PC-3 (cell line): ENCODE data around the gene DCTN3. TPM values are rescaled to one million over a fixed set of nuclear protein-coding genes. Genes with fewer than 3 reads are reported as not detected.

ENCODE experiments used
- ATAC-seq: fragments of 200-7000 bp; cut with Tn5 transposase; 2 replicates; pipeline ENCODE4 v1.9.1; 2020; ENCODE audit warnings: mild to moderate bottlenecking, moderate library complexity
- BruUV-seq: library from RNA; stranded (reverse); fragments of 400-500 nt; replicated peaks from 2 replicates; lab custom pipeline; 2021; lab: Mats Ljungman, UMichigan
- CTCF ChIA-PET: fragments of 300-600 bp; sonication (Branson Sonifier 250); formaldehyde crosslinking; loops from one replicate; lab custom pipeline; 2022; ENCODE audit warnings: antibody characterized with exemption; lab: Charles Lee
- POLR2A ChIA-PET: fragments of 300-600 bp; sonication (Branson Sonifier 250); formaldehyde crosslinking; loops from one replicate; lab custom pipeline; 2022; ENCODE audit warnings: antibody characterized with exemption; ENCODE audit not compliant: unreplicated experiment; lab: Charles Lee
- DNase-seq: peaks from one replicate; pipeline ENCODE4 v3.0.0-alpha.2; 2015
- H2AFZ ChIP-seq: fragments of 300-600 bp; sonication (generic); 2 replicates; pipeline ENCODE4 v1.6.0; 2016; ENCODE audit warnings: antibody characterized with exemption, low read length
- H3F3A ChIP-seq: fragments of 300-600 bp; sonication (generic); one replicate; pipeline ENCODE4 v1.6.0; 2017; ENCODE audit warnings: antibody characterized with exemption, low read length, control low read depth, mild to moderate bottlenecking; ENCODE audit not compliant: unreplicated experiment
- H3K27ac ChIP-seq: fragments of 300-600 bp; sonication (generic); 2 replicates; pipeline ENCODE4 v1.5.1; 2016; ENCODE audit warnings: mild to moderate bottlenecking, low read length
- H3K27me3 ChIP-seq: fragments of 300-600 bp; sonication (generic); 2 replicates; pipeline ENCODE4 v1.6.1; 2016; ENCODE audit warnings: low read length, mixed read lengths
- H3K36me3 ChIP-seq: fragments of 300-600 bp; sonication (generic); 2 replicates; pipeline ENCODE4 v1.6.1; 2016; ENCODE audit warnings: low read depth, mixed run types, low read length, mixed read lengths
- H3K4me1 ChIP-seq: fragments of 300-600 bp; sonication (generic); 2 replicates; pipeline ENCODE4 v1.5.1; 2016; ENCODE audit warnings: low read length; ENCODE audit not compliant: insufficient read depth
- H3K4me2 ChIP-seq: fragments of 300-600 bp; sonication (generic); 2 replicates; pipeline ENCODE4 v1.6.0; 2016; ENCODE audit warnings: low read length
- H3K4me3 ChIP-seq: fragments of 300-600 bp; sonication (generic); 2 replicates; pipeline ENCODE4 v1.5.1; 2016; ENCODE audit warnings: mild to moderate bottlenecking, low read length, mixed read lengths
- H3K79me2 ChIP-seq: fragments of 300-600 bp; sonication (generic); 2 replicates; pipeline ENCODE4 v1.6.1; 2017; ENCODE audit warnings: low read length, mixed read lengths
- H3K9ac ChIP-seq: fragments of 300-600 bp; sonication (generic); 2 replicates; pipeline ENCODE4 v1.6.0; 2016; ENCODE audit warnings: mild to moderate bottlenecking, low read length
- H3K9me2 ChIP-seq: fragments of 300-600 bp; sonication (generic); replicated peaks from 2 replicates; pipeline ENCODE4 v1.6.1; 2016; ENCODE audit warnings: mixed run types, low read length, mixed read lengths
- H3K9me3 ChIP-seq: fragments of 300-600 bp; sonication (generic); 2 replicates; pipeline ENCODE4 v1.6.1; 2016; ENCODE audit warnings: low read length, mixed read lengths
- H4K20me1 ChIP-seq: fragments of 300-600 bp; sonication (generic); 2 replicates; pipeline ENCODE4 v1.6.1; 2016; ENCODE audit warnings: low read length, mixed read lengths
- EZH2 ChIP-seq: fragments of 300-600 bp; sonication (generic); IDR thresholded peaks from one replicate; pipeline ENCODE4 v1.6.1; 2017; ENCODE audit warnings: antibody characterized with exemption, mild to moderate bottlenecking, low read length; ENCODE audit not compliant: unreplicated experiment
- EZH2phosphoT487 ChIP-seq: fragments of 300-600 bp; sonication (generic); IDR thresholded peaks from 2 replicates; pipeline ENCODE4 v1.6.1; 2018; ENCODE audit warnings: mild to moderate bottlenecking, antibody characterized with exemption, low read length, borderline replicate concordance
- intact Hi-C: fragments of 100-400 bp; cut with micrococcal nuclease; formaldehyde crosslinking; loops from 2 replicates; pipeline ENCODE4 v1.9.0; 2023
- total RNA-seq: library from RNA; depleted of rRNA; stranded (reverse); fragments of >200 nt; gene quantifications from 2 replicates; pipeline ENCODE4 v1.2.3, GENCODE V29; 2014
- TF ChIP-seq, protein P1 (sequence below): fragments of 300-600 bp; sonication (generic); conservative IDR thresholded peaks from 2 replicates; pipeline ENCODE4 v1.5.1; 2017; ENCODE audit warnings: antibody characterized with exemption, low read depth, mild to moderate bottlenecking, low read length

DCTN3 gene
- total RNA-seq, 1 experiment from 2014 or later, result 102 TPM

DNA sequence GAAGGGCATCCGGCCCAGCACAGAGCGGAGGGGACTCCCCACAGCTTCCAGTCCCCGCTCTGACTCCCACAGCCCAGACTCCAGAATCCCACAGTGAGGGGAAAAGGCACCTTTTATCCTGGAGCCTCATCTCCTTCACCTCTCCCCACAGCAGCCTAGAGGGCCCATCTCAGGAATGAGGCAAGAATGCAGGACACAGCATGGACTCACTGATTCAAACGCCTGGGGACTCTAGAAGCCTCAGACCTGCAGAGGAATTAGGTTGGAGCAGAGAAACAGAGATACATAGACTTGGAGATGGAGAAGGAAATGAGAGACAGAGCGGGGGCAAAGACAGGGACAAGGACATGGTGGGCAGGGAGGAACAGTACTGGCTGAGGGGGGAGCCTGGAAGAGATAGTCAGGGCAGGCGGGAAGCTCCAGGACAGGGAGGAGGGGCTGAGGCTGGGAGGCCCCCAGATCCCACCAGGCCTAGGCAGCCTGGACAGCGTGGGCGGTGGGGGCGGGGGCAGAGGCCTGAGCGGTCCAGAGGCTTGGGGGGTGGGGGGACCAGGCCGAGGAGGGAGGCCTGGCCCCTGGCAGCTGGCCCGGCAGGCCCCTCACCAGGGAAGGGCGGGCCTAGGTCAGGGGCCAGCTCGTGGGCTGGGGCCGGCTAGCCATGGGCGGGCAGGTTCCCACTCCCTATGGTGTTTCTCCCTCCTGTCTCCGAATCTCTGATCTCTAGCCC lies 46.5 kb downstream of the DCTN3 start:
- H3K27me3 ChIP-seq, result no peaks in the 10 kb centered on the region
- no TSS peak for BruUV-seq

DNA sequence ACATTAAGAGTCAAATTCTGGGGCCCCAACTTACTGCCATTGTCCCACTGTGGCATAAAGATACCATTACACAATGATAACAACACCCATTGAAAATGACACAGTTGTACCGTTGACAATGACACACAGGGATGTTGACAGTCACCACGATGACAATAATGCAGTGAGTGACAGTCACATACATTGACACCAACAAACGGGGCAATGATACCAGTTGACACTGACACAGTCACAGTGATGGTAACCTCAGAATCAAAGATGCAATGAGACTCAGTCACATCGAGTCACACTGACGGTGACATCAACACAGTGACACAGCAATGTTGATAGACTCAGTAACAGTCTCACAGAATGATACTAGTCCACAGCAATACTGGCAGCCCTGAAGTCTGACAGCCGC lies 47.7 kb downstream of the DCTN3 start:
- BruUV-seq, result no TSS peak
- POLR2A ChIA-PET, result no interaction called here
- Histone ChIP-seq H4K20me1 (no peaks in the 10 kb centered on the region), H3K27me3 (no peaks in the 10 kb centered on the region), H3K9me3 (no peaks in the 10 kb centered on the region), H3K4me1 (no peaks in the 10 kb centered on the region), H3K36me3 (no peaks in the 10 kb centered on the region), H3K4me3 (no peak overlapping the region), H2AFZ (no peak overlapping the region), H3K79me2 (no peaks in the 10 kb centered on the region), H3K27ac (no peak overlapping the region), H3F3A (no peaks in the 10 kb centered on the region), H3K4me2 (no peak overlapping the region), H3K9ac (no peak overlapping the region), H3K9me2 (no peaks in the 10 kb centered on the region)
- DNase-seq, result no peak
- TF ChIP-seq EZH2phosphoT487 (no peak), EZH2 (no peak)
- TF ChIP-seq, protein P1, sequence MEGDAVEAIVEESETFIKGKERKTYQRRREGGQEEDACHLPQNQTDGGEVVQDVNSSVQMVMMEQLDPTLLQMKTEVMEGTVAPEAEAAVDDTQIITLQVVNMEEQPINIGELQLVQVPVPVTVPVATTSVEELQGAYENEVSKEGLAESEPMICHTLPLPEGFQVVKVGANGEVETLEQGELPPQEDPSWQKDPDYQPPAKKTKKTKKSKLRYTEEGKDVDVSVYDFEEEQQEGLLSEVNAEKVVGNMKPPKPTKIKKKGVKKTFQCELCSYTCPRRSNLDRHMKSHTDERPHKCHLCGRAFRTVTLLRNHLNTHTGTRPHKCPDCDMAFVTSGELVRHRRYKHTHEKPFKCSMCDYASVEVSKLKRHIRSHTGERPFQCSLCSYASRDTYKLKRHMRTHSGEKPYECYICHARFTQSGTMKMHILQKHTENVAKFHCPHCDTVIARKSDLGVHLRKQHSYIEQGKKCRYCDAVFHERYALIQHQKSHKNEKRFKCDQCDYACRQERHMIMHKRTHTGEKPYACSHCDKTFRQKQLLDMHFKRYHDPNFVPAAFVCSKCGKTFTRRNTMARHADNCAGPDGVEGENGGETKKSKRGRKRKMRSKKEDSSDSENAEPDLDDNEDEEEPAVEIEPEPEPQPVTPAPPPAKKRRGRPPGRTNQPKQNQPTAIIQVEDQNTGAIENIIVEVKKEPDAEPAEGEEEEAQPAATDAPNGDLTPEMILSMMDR, result no peak
- intact Hi-C loops, result no loop called here
- CTCF ChIA-PET, result no interaction called here
- ATAC-seq, result no peak

More for the DNA sequence above, 46.5 kb downstream of the DCTN3 start:
- H3F3A ChIP-seq, result no peaks in the 10 kb centered on the region
- H3K4me2 ChIP-seq, result no peak overlapping the region
- H3K4me1 ChIP-seq, result no peaks in the 10 kb centered on the region
- no peaks in the 10 kb centered on the region for H4K20me1 ChIP-seq
- H3K36me3 ChIP-seq, result no peaks in the 10 kb centered on the region
- ChIA-PET CTCF (no interaction called here), POLR2A (no interaction called here)
- no peak overlapping the region for H3K4me3 ChIP-seq
- ATAC-seq (no peak), DNase-seq (no peak)
- no peak overlapping the region for H2AFZ ChIP-seq
- no peaks in the 10 kb centered on the region for H3K9me3 ChIP-seq
- H3K9me2 ChIP-seq, result no peaks in the 10 kb centered on the region
- H3K9ac ChIP-seq, result no peak overlapping the region
- intact Hi-C loops, result no loop called here
- TF ChIP-seq EZH2 (no peak), EZH2phosphoT487 (no peak)
- TF ChIP-seq, protein P1, result no peak
- no peaks in the 10 kb centered on the region for H3K79me2 ChIP-seq
- H3K27ac ChIP-seq, result no peak overlapping the region

DNA sequence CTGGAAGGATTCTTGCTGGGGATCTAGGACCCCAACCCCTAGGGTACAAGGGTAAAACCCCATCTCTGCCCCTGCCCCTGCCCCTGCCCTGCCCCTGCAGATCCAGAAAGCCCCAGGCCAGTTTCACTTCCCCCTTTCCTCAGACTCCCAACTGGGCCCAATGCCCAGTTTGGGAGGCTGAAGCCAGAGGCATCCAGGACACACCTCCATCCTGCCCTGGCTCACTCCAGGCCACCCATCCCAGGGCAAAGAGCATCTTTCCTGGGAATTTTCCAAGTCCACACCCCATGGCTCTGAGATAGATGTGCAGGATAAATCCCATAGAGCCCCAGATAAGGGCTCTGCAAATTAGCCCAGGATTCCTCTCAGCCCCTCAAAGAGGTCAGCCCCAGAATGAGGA lies 48.2 kb downstream of the DCTN3 start:
- Histone ChIP-seq H3K36me3 (no peaks in the 10 kb centered on the region), H2AFZ (no peak overlapping the region), H3K9me3 (no peaks in the 10 kb centered on the region), H3K9me2 (no peaks in the 10 kb centered on the region), H3F3A (no peaks in the 10 kb centered on the region), H3K4me2 (no peak overlapping the region), H4K20me1 (no peaks in the 10 kb centered on the region), H3K27ac (no peak overlapping the region), H3K4me1 (no peaks in the 10 kb centered on the region), H3K9ac (no peak overlapping the region), H3K79me2 (no peaks in the 10 kb centered on the region), H3K27me3 (no peaks in the 10 kb centered on the region), H3K4me3 (no peak overlapping the region)
- intact Hi-C loops, result no loop called here
- BruUV-seq, result no TSS peak
- DNase-seq, result no peak
- ChIA-PET CTCF (no interaction called here), POLR2A (no interaction called here)
- no peak for ATAC-seq
- TF ChIP-seq EZH2phosphoT487 (no peak), EZH2 (no peak)
- TF ChIP-seq, protein P1, result no peak
